OCI-LY1 (cell line): ENCODE data around the gene IRS1.

Experiments
- H2AFZ ChIP-seq: fragments of 200-600 bp; sonication (generic), shearing (Covaris generic); 2 replicates; pipeline ENCODE4 v1.6.0; 2014; ENCODE audit warnings: antibody characterized with exemption, mild to moderate bottlenecking, low read length
- H3F3A ChIP-seq: fragments of 200-600 bp; sonication (generic), shearing (Covaris generic); 2 replicates; pipeline ENCODE4 v1.6.0; 2014; ENCODE audit warnings: mild to moderate bottlenecking, antibody characterized with exemption, low read length, moderate library complexity; ENCODE audit not compliant: insufficient read depth
- H3K27ac ChIP-seq: fragments of 200-600 bp; sonication (generic); 2 replicates; pipeline ENCODE4 v1.5.1; 2014; ENCODE audit warnings: low read length, mixed run types, mild to moderate bottlenecking, low read depth; ENCODE audit not compliant: poor library complexity, severe bottlenecking
- H3K27me3 ChIP-seq: fragments of 200-600 bp; sonication (generic); 2 replicates; pipeline ENCODE4 v1.6.0; 2014; ENCODE audit warnings: antibody characterized with exemption, mild to moderate bottlenecking, low read length, moderate library complexity; ENCODE audit not compliant: insufficient read depth
- H3K36me3 ChIP-seq: fragments of 200-600 bp; sonication (generic); 2 replicates; pipeline ENCODE4 v1.6.1; 2014; ENCODE audit warnings: mild to moderate bottlenecking, antibody characterized with exemption, low read length, moderate library complexity, mixed read lengths; ENCODE audit not compliant: insufficient read depth
- H3K4me1 ChIP-seq: fragments of 200-600 bp; sonication (generic); 2 replicates; pipeline ENCODE4 v1.5.1; 2014; ENCODE audit warnings: mild to moderate bottlenecking, low read length, moderate library complexity; ENCODE audit not compliant: insufficient read depth, severe bottlenecking
- H3K4me2 ChIP-seq: fragments of 200-600 bp; sonication (generic), shearing (Covaris generic); 2 replicates; pipeline ENCODE4 v1.6.1; 2014; ENCODE audit warnings: low read length
- H3K4me3 ChIP-seq: fragments of 200-600 bp; sonication (generic); 2 replicates; pipeline ENCODE4 v1.5.1; 2014; ENCODE audit warnings: low read length, low read depth, mild to moderate bottlenecking, mixed read lengths; ENCODE audit not compliant: poor library complexity, severe bottlenecking
- H3K79me2 ChIP-seq: fragments of 200-600 bp; shearing (Covaris generic); 2 replicates; pipeline ENCODE4 v1.6.1; 2016; ENCODE audit warnings: mixed run types, low read length, mixed read lengths; ENCODE audit not compliant: insufficient read depth
- H3K9ac ChIP-seq: fragments of 200-600 bp; sonication (generic), shearing (Covaris generic); 2 replicates; pipeline ENCODE4 v1.6.1; 2014; ENCODE audit warnings: mild to moderate bottlenecking, low read length, mixed read lengths
- H3K9me2 ChIP-seq: fragments of 200-600 bp; sonication (generic), shearing (Covaris generic); 2 replicates; pipeline ENCODE4 v1.6.1; 2014; ENCODE audit warnings: low read depth, mild to moderate bottlenecking, low read length, mixed read lengths
- H3K9me3 ChIP-seq: fragments of 200-600 bp; shearing (Covaris generic); 2 replicates; pipeline ENCODE4 v1.6.1; 2014; ENCODE audit warnings: low read length, mixed read lengths
- H4K20me1 ChIP-seq: fragments of 200-600 bp; sonication (generic), shearing (Covaris generic); 2 replicates; pipeline ENCODE4 v1.6.0; 2016; ENCODE audit warnings: mild to moderate bottlenecking, low read length; ENCODE audit not compliant: insufficient read depth
- CTCF ChIP-seq: fragments of 200-600 bp; sonication (generic), shearing (Covaris generic); IDR thresholded peaks from 2 replicates; pipeline ENCODE4 v1.5.1; 2017; ENCODE audit warnings: mild to moderate bottlenecking, antibody characterized with exemption, low read length, moderate library complexity, mixed read lengths
- EZH2 ChIP-seq: fragments of 200-600 bp; sonication (generic), shearing (Covaris generic); IDR thresholded peaks from 2 replicates; pipeline ENCODE4 v1.8.0; 2017; ENCODE audit warnings: borderline replicate concordance, mixed run types, mild to moderate bottlenecking, antibody characterized with exemption, low read length, moderate library complexity, mixed read lengths

The IRS1 gene

GRCh38 chr2:226775032-226775509 lies 24.5 kb downstream of the IRS1 start:
- H3K79me2 ChIP-seq = no peaks in the 10 kb centered on the region
- no peaks in the 10 kb centered on the region for H3K27me3 ChIP-seq
- H3K9me2 ChIP-seq = no peaks in the 10 kb centered on the region
- no peak overlapping the region for H3K9ac ChIP-seq
- H3K9me3 ChIP-seq = peaks cover 18% of the 10 kb centered on the region
- no peaks in the 10 kb centered on the region for H4K20me1 ChIP-seq
- H3K4me2 ChIP-seq = no peak overlapping the region
- H3K27ac ChIP-seq = no peak overlapping the region
- H3K4me3 ChIP-seq = no peak overlapping the region
- 0 out of 2 replicates have a peak, but pooled peaks cover 6% of the 10 kb centered on the region for H3F3A ChIP-seq
- TF ChIP-seq CTCF (no peak), EZH2 (no peak)
- peaks cover 10% of the 10 kb centered on the region for H3K36me3 ChIP-seq
- peaks cover 36% of the 10 kb centered on the region for H3K4me1 ChIP-seq
- H2AFZ ChIP-seq = no peak overlapping the region

- peaks cover 18% of the 10 kb centered on the region for H3K9me3 ChIP-seq
- H4K20me1 ChIP-seq = no peaks in the 10 kb centered on the region
- H3K4me1 ChIP-seq = peaks cover 36% of the 10 kb centered on the region
- H3K9ac ChIP-seq = no peak overlapping the region
- no peaks in the 10 kb centered on the region for H3K9me2 ChIP-seq
- H3K27ac ChIP-seq = peak overlapping the region; percentile 24
- peaks cover 10% of the 10 kb centered on the region for H3K36me3 ChIP-seq
- H3K79me2 ChIP-seq = no peaks in the 10 kb centered on the region
- H3K27me3 ChIP-seq = no peaks in the 10 kb centered on the region
- H2AFZ ChIP-seq = no peak overlapping the region
- no peak overlapping the region for H3K4me3 ChIP-seq
- TF ChIP-seq CTCF (no peak), EZH2 (no peak)
- peak overlapping the region; percentile 38 for H3K4me2 ChIP-seq
- H3F3A ChIP-seq = 0 out of 2 replicates have a peak, but pooled peaks cover 6% of the 10 kb centered on the region
These were observed 26.3 kb downstream of the IRS1 start for GRCh38 chr2:226773291-226773690.

DNA sequence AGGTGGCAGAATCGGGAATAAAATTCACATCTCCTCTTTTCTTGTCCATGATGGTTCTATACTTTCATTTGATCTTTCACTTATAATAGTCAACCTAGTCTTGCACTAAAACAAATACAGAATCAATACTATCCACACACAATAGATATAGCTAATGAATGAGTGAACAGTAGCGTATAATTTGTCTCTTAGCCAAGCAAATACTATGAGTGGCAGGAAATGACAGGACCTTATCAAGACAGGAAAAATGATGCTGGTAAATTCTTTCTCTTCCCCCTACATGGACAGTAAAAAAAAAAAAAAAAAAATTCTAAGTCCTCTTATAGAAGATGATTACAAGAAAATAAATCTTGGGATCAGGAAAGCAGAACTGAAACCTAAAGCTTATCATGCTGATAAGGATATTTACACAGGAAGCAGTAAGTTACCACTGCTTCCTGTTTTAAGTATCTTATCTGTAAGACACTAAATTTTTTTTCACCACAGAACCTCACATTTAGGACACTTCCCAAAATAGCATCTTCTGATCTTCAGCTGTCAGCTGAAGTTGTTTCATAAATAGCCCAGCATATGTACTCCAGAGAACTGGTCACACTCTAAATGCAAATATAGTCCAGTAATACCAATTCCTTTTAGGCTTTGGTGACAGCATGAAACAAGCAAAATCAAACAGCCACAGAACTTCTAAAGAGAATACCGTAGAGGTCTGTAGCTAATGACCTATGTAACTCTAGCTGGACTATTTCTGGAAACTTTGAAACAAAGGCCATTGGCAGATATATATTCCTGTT lies 27.0 kb downstream of the IRS1 start:
- no peaks in the 10 kb centered on the region for H3K27me3 ChIP-seq
- peaks cover 37% of the 10 kb centered on the region for H3K4me1 ChIP-seq
- no peak overlapping the region for H3K9ac ChIP-seq
- H3K4me3 ChIP-seq = no peak overlapping the region
- peak overlapping the region; percentile 31 for H3K27ac ChIP-seq
- no peaks in the 10 kb centered on the region for H3K9me2 ChIP-seq
- TF ChIP-seq CTCF (no peak), EZH2 (no peak)
- H3K9me3 ChIP-seq = peaks cover 18% of the 10 kb centered on the region
- H3K4me2 ChIP-seq = peak overlapping the region; percentile 38
- H4K20me1 ChIP-seq = no peaks in the 10 kb centered on the region
- H3F3A ChIP-seq = 0 out of 2 replicates have a peak, but pooled peaks cover 6% of the 10 kb centered on the region
- H3K79me2 ChIP-seq = no peaks in the 10 kb centered on the region
- peaks cover 10% of the 10 kb centered on the region for H3K36me3 ChIP-seq
- no peak overlapping the region for H2AFZ ChIP-seq
